GM21390 (cell line): ENCODE data around the gene SIM1.

ENCODE experiments used
- ATAC-seq: cut with Tn5 transposase; IDR thresholded peaks from one replicate; pipeline ENCODE4 v1.9.1; 2021; ENCODE audit not compliant: unreplicated experiment

The SIM1 gene, protein sequence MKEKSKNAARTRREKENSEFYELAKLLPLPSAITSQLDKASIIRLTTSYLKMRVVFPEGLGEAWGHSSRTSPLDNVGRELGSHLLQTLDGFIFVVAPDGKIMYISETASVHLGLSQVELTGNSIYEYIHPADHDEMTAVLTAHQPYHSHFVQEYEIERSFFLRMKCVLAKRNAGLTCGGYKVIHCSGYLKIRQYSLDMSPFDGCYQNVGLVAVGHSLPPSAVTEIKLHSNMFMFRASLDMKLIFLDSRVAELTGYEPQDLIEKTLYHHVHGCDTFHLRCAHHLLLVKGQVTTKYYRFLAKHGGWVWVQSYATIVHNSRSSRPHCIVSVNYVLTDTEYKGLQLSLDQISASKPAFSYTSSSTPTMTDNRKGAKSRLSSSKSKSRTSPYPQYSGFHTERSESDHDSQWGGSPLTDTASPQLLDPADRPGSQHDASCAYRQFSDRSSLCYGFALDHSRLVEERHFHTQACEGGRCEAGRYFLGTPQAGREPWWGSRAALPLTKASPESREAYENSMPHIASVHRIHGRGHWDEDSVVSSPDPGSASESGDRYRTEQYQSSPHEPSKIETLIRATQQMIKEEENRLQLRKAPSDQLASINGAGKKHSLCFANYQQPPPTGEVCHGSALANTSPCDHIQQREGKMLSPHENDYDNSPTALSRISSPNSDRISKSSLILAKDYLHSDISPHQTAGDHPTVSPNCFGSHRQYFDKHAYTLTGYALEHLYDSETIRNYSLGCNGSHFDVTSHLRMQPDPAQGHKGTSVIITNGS

DNA sequence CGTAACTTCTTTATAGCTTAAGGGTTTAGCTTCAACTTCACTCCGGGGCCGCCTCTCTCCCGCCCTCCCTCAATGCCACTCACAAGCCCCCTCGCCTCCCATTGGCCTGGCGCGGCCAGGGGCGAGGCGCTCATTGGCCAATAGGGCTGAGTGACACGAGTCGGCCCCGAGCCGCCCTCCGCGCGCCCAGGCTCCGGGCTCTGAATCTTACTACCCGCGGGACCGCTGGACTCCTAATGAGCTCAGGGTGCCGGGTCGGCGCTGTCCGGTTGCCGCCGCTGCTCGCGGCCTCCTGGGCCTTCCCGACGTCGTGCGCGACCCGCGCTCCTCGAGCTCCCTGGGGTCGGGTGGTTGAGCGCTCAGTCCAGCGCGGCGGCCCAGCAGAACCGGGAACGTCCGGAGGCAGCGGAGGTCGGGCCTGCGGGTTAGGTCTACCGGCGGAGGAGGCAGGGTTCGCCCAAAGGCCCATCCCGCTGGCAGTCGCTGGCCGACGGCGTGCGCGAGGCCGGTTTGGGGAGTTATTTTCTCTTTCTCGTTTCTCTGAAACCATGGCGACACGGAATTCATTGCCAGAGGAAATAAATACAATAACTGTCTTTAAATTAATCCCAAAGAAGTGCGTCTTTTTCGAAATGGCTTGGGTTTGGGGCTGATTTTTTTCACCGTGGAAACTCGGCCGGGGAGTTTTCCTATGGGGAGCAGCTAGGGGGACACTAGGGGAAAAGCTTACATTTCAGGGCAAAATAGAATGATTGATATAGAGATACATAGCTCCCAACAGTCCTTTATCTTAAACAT is at the start of gene SIM1:
TSS of gene SIM1 (minus strand) at position 19 of the 798 bp plus-strand sequence. CDS start 1,453 bp downstream, outside the sequence.
- ATAC-seq, result peak; percentile 57

- ATAC-seq, result no peak
Measured at GRCh38 chr6:100512203-100512862, 47.6 kb upstream of the SIM1 start.

- no peak for ATAC-seq
Measured at GRCh38 chr6:100509101-100509500, 44.4 kb upstream of the SIM1 start.

- no peak for ATAC-seq
Measured at GRCh38 chr6:100506651-100507050, 41.9 kb upstream of the SIM1 start.

- ATAC-seq, result peak; percentile 51
Measured at GRCh38 chr6:100504786-100505737, 40.3 kb upstream of the SIM1 start.

- no peak for ATAC-seq
Measured at GRCh38 chr6:100503043-100503705, 38.5 kb upstream of the SIM1 start.

GRCh38 chr6:100493206-100493888 is 28.6 kb upstream of the SIM1 start:
- no peak for ATAC-seq

- no peak for ATAC-seq
Measured at GRCh38 chr6:100491952-100492670, 27.4 kb upstream of the SIM1 start.

DNA sequence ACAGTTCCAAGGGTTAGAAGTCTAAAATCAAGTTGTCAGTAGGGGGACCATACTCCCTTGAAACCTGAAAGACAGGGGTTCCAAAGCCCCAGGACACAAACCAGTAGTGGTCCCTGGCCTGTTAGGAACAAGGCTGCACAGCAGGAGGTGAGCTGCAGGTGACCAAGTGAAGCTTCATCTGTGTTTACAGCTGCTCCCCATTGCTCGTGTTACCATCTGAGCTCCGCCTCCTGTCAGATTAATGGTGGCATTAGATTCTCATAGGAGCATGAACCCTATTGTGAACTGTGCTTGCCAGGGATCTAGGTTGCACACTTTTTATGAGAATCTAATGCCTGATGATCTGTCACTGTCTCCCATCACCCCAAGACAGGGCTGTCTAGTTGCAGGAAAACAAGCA is 25.3 kb upstream of the SIM1 start:
- no peak for ATAC-seq

- peak; percentile 39 for ATAC-seq
Measured at GRCh38 chr6:100488244-100488643, 23.5 kb upstream of the SIM1 start.

DNA sequence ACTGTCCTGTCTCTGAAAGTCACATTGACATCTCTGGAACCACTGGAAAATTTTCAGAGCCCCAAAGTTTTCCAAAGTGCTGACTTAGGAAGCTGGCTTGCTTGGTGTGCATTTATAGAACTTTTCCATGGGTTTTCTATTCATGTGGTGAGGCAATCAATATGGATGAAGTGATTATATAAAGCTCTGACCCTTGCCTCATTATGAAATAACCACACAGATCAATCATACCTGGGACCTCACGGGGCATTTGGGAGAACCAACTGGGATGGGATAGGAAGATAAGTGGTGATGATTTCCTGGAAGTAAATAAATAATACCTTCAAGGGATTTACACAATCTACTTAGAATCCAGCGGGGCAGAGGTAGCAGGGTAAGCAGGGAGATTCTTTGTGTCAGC is 22.9 kb upstream of the SIM1 start:
- no peak for ATAC-seq

DNA sequence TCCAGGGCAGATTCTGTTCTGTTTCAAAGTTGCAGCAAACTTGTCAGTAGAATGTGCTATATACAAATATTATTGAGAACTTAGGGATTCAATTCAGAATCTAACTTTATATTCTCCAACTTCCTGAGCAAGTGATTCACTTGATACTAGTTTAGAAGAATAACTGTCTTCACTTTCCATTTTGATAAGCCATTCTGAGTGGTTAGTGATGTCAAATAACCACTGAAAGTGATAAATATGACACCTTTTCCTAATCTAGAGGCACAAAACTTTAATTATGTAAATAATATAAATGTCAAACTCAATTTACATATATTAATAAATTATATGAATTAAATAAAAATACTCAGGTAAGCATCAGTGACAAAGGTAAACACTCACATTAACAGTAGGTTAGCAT is 20.5 kb upstream of the SIM1 start:
- ATAC-seq, result no peak

GRCh38 chr6:100484474-100484873 is 19.8 kb upstream of the SIM1 start:
- no peak for ATAC-seq

DNA sequence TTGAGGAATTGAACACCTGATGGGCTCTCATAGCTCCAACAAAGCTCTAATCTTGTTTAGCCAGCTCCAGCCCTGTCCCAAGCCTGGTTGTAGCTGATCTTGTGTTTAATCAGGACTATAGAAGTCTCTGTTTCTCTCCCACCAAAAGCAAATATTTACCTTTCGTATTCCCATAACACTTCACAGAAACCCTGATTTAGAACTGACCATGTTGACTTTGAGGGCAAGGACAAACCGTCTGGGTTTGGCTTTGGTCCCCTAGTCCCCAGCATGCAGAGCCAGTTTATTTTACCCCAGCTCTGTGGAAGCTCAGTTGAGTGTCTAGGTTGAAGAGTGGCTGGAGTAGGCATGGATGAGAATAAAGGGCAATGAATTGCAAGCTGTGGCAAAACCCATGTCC is 18.0 kb upstream of the SIM1 start:
- ATAC-seq, result no peak

GRCh38 chr6:100479179-100480035 is 14.7 kb upstream of the SIM1 start:
- peak; percentile 56 for ATAC-seq

DNA sequence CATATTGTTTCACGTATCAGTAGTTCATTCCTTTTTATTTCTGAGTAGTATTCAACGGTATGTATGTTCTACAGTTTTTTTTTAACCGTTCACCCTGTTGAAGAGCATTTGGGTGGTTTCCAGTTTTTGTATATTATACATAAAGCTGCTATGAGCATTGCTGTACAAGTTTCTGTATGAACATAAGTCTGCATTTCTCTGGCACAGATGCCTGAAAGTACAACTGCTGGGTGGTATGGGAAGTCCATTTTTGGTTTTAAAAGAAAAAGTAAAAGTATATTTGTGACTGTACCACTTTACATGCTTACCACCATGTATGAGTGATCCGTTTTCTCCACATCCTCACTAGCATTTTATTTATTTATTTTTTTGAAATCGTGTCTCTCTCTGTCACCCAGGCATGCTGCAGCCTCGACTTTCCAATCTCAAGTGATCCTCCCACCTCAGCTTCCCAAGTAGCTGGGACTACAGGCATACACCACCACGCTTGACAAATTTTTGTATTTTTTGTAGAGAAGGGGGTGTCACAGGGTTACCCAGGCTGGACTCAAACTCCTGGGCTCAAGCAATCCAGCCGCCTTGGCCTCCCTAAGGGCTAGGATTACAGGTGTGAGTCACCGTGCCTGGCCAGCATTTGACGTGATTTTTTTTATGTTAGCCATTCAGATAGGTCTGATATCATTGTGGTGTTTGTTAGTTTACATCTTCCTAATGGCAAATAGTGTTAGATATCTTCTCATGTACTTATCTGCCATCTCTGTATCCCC is 11.0 kb upstream of the SIM1 start:
- ATAC-seq, result peak; percentile 70
